RWPE1 (cell line): Measurements from ENCODE around the gene MRPL45.

ENCODE experiments used
- CTCF ChIA-PET: fragments of 350-600 bp; sonication (Branson Sonifier 250); formaldehyde crosslinking; extraction: SDS; loops from one replicate; lab custom pipeline; 2021; lab: Yijun Ruan, JAX
- POLR2A ChIA-PET: fragments of 400-600 bp; formaldehyde crosslinking; extraction: SDS; loops from one replicate; lab custom pipeline; 2020; ENCODE audit warnings: antibody characterized with exemption; ENCODE audit not compliant: low non-redundant PET; lab: Yijun Ruan, JAX
- DNase-seq: peaks from one replicate; pipeline ENCODE4 v3.0.0; 2012; ENCODE audit warnings: low spot score
- H3K27ac ChIP-seq: fragments of 450-650 bp; 2 replicates; pipeline ENCODE4 v1.5.1; 2017
- TF ChIP-seq, protein P1 (sequence below): fragments of 450-650 bp; conservative IDR thresholded peaks from 2 replicates; pipeline ENCODE4 v1.5.1; 2017; ENCODE audit warnings: low read depth, mild to moderate bottlenecking

MRPL45 gene

DNA sequence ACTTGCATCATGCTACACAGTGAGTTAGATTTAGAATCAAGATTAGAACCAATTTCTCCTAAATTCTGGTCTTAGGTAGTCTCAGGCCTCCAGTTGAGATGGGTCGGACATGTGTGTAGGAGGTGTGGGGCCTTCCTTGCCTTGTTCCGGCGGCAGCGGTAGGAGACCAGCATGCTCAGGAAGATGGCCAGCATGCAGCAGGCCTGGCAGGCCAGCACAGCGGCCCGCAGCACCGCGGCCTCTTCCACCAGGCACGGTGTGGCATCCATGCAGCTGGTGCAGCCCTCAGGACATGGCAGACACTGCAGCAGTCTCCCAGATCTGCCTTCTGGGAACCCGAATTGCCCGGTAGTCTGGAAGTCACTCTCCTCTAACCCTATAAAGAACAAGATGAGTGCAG is 39.9 kb downstream of the MRPL45 start:
- POLR2A ChIA-PET: no interaction called here
- H3K27ac ChIP-seq: no peak overlapping the region
- CTCF ChIA-PET: no interaction called here
- TF ChIP-seq, protein P1, sequence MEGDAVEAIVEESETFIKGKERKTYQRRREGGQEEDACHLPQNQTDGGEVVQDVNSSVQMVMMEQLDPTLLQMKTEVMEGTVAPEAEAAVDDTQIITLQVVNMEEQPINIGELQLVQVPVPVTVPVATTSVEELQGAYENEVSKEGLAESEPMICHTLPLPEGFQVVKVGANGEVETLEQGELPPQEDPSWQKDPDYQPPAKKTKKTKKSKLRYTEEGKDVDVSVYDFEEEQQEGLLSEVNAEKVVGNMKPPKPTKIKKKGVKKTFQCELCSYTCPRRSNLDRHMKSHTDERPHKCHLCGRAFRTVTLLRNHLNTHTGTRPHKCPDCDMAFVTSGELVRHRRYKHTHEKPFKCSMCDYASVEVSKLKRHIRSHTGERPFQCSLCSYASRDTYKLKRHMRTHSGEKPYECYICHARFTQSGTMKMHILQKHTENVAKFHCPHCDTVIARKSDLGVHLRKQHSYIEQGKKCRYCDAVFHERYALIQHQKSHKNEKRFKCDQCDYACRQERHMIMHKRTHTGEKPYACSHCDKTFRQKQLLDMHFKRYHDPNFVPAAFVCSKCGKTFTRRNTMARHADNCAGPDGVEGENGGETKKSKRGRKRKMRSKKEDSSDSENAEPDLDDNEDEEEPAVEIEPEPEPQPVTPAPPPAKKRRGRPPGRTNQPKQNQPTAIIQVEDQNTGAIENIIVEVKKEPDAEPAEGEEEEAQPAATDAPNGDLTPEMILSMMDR: no peak
- DNase-seq: no peak

DNA sequence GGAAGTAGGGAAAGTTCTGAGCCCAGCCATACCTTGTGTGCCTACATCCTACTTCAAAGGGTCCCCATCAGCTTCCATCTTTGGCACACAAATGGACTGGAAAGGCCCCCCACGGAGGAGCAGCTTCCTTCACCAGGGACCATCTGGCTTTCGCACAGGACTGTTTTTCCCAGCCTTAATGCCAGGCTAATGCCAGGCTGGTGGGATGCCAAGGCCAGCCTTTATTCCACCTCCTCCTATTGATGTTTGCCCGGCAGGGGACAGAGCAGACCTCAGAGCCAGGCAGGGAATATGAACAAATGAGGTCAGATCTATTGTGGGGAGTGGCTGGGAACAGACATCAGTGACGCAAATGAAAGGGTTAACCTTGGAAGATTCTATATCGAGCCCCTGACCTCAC is 41.1 kb downstream of the MRPL45 start:
- ChIA-PET CTCF (interaction anchor here (1.5 kb wide), 1 partner anchor 11 kb away, joined by 4 read pairs; no protein-coding TSS in a partner anchor), POLR2A (no interaction called here)
- TF ChIP-seq, protein P1: no peak
- no peak overlapping the region for H3K27ac ChIP-seq
- no peak for DNase-seq

DNA sequence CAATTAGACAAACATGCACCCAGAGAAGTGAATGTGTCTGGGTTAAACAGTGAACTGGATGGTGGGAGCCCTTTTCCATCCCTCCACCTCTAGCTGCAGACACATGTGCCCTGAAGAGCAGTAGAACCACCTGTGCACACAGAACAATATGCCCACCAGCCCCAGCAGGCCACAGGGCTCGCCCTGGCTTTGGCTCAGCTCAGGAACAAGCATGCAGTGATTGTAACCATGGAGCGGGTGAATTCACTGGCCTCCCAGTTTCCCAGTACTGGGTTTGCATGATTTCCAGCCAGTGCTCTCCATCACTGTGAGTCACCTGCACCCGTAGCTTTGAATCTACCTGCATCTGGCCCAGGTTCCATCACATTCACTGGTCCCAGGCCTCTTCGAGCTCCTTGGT is 41.6 kb downstream of the MRPL45 start:
- TF ChIP-seq, protein P1: no peak
- POLR2A ChIA-PET: no interaction called here
- DNase-seq: no peak
- CTCF ChIA-PET: interaction anchor here (0.6 to 1.5 kb wide), 2 partner anchors 11 to 1252 kb away, joined by 4 read pairs; no protein-coding TSS in a partner anchor
- no peak overlapping the region for H3K27ac ChIP-seq

DNA sequence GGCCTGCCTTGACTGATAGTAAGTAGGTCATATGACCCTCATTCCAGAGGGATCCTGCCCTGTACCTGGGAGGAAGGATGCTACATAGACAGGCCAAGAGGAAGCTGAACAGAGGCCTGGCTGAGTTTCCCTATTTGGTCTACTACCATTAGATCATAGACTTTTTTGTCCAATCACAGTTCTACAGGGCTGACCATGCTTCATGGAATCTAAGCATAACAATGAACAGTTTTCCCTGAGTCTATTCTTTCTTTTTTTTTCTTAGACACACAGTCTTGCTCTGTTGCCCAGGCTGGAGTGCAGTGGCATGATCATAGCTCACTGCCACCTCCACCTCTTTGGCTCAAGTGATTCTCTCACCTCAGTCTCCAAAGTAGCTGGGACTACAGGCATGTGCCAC is 42.9 kb downstream of the MRPL45 start:
- TF ChIP-seq, protein P1: no peak
- ChIA-PET POLR2A (no interaction called here), CTCF (interaction anchor here (0.9 kb wide), 1 partner anchor 9 kb away, joined by 4 read pairs; no protein-coding TSS in a partner anchor)
- no peak overlapping the region for H3K27ac ChIP-seq
- DNase-seq: no peak

DNA sequence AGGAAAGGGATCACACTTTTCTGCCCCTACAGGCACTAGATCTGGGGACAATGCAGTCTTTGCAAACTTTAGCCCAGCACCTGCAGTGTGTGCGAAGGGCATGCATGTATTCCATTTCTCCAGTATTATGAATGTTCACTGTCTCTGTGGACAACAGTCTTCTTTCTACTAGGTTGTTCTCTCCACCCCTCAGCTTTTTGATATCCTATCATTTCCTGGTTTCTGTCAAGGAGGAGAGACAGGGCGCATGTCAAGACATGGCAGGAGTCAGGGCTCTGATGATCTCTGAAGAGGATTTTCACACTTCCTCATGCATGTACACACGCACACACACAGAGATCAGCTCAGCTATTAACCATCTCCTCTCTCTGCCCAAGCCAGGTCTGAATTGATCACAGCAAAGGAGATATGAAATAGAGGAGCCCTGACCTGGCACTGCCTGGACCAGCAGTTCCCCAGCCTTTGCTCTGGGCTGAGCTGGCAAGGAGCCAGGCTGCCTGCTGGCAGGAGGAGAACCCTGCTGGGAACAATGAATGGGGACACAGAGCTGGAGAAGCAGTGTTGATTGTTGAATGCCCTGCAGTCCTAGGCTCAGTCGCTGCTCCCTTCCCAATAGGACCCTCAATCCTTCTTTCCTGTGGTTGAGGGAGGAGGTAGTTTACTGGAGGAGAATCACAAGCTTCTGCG is 44.2 kb downstream of the MRPL45 start:
- ChIA-PET CTCF (interaction anchor here (2.0 kb wide), 1 partner anchor 73 kb away, joined by 8 read pairs; no protein-coding TSS in a partner anchor), POLR2A (interaction anchor here (1.0 kb wide), 1 partner anchor 17 kb away, joined by 3 read pairs; no protein-coding TSS in a partner anchor)
- TF ChIP-seq, protein P1: no peak
- no peak for DNase-seq
- no peak overlapping the region for H3K27ac ChIP-seq

DNA sequence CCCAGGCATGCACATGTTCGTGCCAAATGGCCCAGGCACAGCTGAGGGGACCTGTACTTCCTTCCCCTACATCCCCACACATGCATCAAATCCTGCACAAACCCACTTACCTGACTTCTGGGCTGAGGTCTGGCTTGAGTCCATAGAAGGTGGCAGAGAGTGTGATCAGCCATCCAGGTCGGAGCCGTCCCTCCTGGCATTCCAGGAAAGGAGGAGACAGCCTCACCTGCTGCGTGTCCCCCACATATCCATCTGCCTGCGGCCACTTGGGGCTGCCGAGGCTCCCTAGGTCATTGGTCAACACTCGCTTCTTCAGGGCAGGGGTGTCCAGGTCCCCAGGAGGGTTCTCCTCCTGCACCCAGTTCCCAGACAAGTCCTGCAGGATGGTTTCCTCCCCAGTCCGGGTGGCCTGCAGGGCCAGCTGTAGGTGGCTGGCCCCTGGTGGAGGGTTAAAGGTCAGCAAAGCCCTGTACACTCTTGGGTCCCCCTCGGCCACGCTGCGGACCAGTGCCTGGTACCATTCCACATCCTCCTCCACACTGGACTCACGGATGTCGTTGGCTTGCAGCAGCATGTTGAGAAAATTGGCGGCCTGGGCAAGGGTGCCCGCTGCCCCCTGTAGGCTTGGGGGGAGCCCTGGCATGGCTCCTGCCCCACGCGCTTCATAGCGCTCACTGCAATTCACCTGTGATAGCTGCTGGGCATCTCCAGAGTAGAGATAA is 46.1 kb downstream of the MRPL45 start:
- POLR2A ChIA-PET: no interaction called here
- H3K27ac ChIP-seq: no peak overlapping the region
- CTCF ChIA-PET: interaction anchor here (2.0 kb wide), 1 partner anchor 71 kb away, joined by 8 read pairs; no protein-coding TSS in a partner anchor
- TF ChIP-seq, protein P1: no peak
- DNase-seq: no peak
